Parathyroid adenoma (tissue), 2 donors: ENCODE measurements around the gene SNIP1.
"Not testable (repeated sequence)": the region's sequence is repeated elsewhere in the genome, so short reads cannot be mapped to it uniquely, and the experiment has no call there.

Experiments
- H2AFZ ChIP-seq: fragments of 300-600 bp; sonication (generic); one replicate; pipeline ENCODE4 v1.7.0; 2017; ENCODE audit warnings: antibody characterized with exemption, mild to moderate bottlenecking
- H3K27ac ChIP-seq: fragments of 300-600 bp; sonication (generic); one replicate; pipeline ENCODE4 v1.7.0; 2017
- H3K27me3 ChIP-seq: fragments of 300-600 bp; sonication (generic); one replicate; pipeline ENCODE4 v1.7.0; 2017; ENCODE audit warnings: low read length; ENCODE audit not compliant: control insufficient read depth, insufficient read depth
- H3K36me3 ChIP-seq: fragments of 300-600 bp; sonication (generic); one replicate; pipeline ENCODE4 v1.7.0; 2017; ENCODE audit warnings: low read length; ENCODE audit not compliant: control insufficient read depth, insufficient read depth
- H3K4me1 ChIP-seq: fragments of 300-600 bp; sonication (generic); one replicate; pipeline ENCODE4 v1.7.0; 2017; ENCODE audit warnings: control low read depth
- H3K4me2 ChIP-seq: fragments of 300-600 bp; sonication (generic); one replicate; pipeline ENCODE4 v1.7.0; 2017; ENCODE audit warnings: low read length
- H3K4me3 ChIP-seq: fragments of 300-600 bp; sonication (generic); one replicate; pipeline ENCODE4 v1.7.0; 2017; ENCODE audit warnings: low read depth, low read length
- H3K79me2 ChIP-seq: fragments of 300-600 bp; sonication (generic); one replicate; pipeline ENCODE4 v1.7.0; 2017; ENCODE audit warnings: control low read depth
- H3K9ac ChIP-seq: fragments of 300-600 bp; sonication (generic); one replicate; pipeline ENCODE4 v1.7.0; 2017; ENCODE audit warnings: mild to moderate bottlenecking
- H3K9me3 ChIP-seq: fragments of 300-600 bp; sonication (generic); one replicate; pipeline ENCODE4 v1.7.0; 2017; ENCODE audit warnings: low read length; ENCODE audit not compliant: control insufficient read depth
- CTCF ChIP-seq: fragments of 300-600 bp; sonication (generic); IDR thresholded peaks from one replicate; pipeline ENCODE4 v1.7.0; 2017; ENCODE audit warnings: antibody characterized with exemption, mild to moderate bottlenecking
- donor health status: primary hyperparathyroidism.

Gene SNIP1

GRCh38 chr1:37509181-37509580, 44.9 kb downstream of the SNIP1 start:
- Histone ChIP-seq H3K27ac (no peak overlapping the region), H3K36me3 (no peaks in the 10 kb centered on the region), H2AFZ (no peak overlapping the region), H3K9ac (no peak overlapping the region), H3K4me1 (peaks cover 3% of the 10 kb centered on the region), H3K79me2 (peaks cover 7% of the 10 kb centered on the region), H3K4me3 (no peak overlapping the region), H3K4me2 (no peak overlapping the region), H3K27me3 (no peaks in the 10 kb centered on the region), H3K9me3 (no peaks in the 10 kb centered on the region)
- no peak for TF ChIP-seq CTCF

GRCh38 chr1:37506740-37507139, 47.4 kb downstream of the SNIP1 start:
- no peak overlapping the region for H3K27ac ChIP-seq
- TF ChIP-seq CTCF: no peak
- H3K36me3 ChIP-seq: no peaks in the 10 kb centered on the region

GRCh38 chr1:37502791-37503190, 51.3 kb downstream of the SNIP1 start:
- not testable (repeated sequence) for H3K79me2 ChIP-seq, H2AFZ ChIP-seq, H3K9me3 ChIP-seq, H3K4me1 ChIP-seq, H3K27ac ChIP-seq, H3K36me3 ChIP-seq, H3K4me2 ChIP-seq, H3K9ac ChIP-seq, H3K4me3 ChIP-seq, H3K27me3 ChIP-seq

More at GRCh38 chr1:37506740-37507139, 47.4 kb downstream of the SNIP1 start:
- H3K4me1 ChIP-seq: no peaks in the 10 kb centered on the region
- H3K4me2 ChIP-seq: no peak overlapping the region
- no peak overlapping the region for H2AFZ ChIP-seq
- no peaks in the 10 kb centered on the region for H3K27me3 ChIP-seq
- no peaks in the 10 kb centered on the region for H3K9me3 ChIP-seq
- no peak overlapping the region for H3K4me3 ChIP-seq
- H3K79me2 ChIP-seq: no peaks in the 10 kb centered on the region
- H3K9ac ChIP-seq: no peak overlapping the region

GRCh38 chr1:37502104-37502503, 52.0 kb downstream of the SNIP1 start:
- no peak for TF ChIP-seq CTCF
- Histone ChIP-seq H3K79me2 (no peaks in the 10 kb centered on the region), H3K9ac (no peak overlapping the region), H3K4me2 (no peak overlapping the region), H2AFZ (no peak overlapping the region), H3K4me3 (no peak overlapping the region), H3K27ac (no peak overlapping the region), H3K27me3 (no peaks in the 10 kb centered on the region), H3K4me1 (no peaks in the 10 kb centered on the region), H3K9me3 (no peaks in the 10 kb centered on the region), H3K36me3 (no peaks in the 10 kb centered on the region)

GRCh38 chr1:37501661-37502060, 52.4 kb downstream of the SNIP1 start:
- Histone ChIP-seq H3K27me3 (no peaks in the 10 kb centered on the region), H3K4me1 (no peaks in the 10 kb centered on the region), H3K4me3 (no peak overlapping the region), H3K4me2 (no peak overlapping the region), H3K9ac (no peak overlapping the region), H3K79me2 (no peaks in the 10 kb centered on the region), H3K9me3 (no peaks in the 10 kb centered on the region), H2AFZ (no peak overlapping the region), H3K27ac (no peak overlapping the region), H3K36me3 (no peaks in the 10 kb centered on the region)
- no peak for TF ChIP-seq CTCF
